HL-60 (cell line): ENCODE measurements around the gene CT83.

Source experiments
- CTCF ChIP-seq: IDR thresholded peaks from one replicate; pipeline ENCODE4 v1.5.1; 2011; ENCODE audit warnings: low read length, control low read depth, inconsistent platforms; ENCODE audit not compliant: insufficient read depth
- GABPA ChIP-seq: IDR thresholded peaks from 2 replicates; pipeline ENCODE4 v1.6.1; 2012; ENCODE audit warnings: low read depth
- POLR2AphosphoS5 ChIP-seq: IDR thresholded peaks from 2 replicates; pipeline ENCODE4 v1.6.1; 2012; ENCODE audit warnings: low read depth
- REST ChIP-seq: IDR thresholded peaks from 2 replicates; pipeline ENCODE4 v1.6.1; 2012; ENCODE audit warnings: low read depth; ENCODE audit not compliant: insufficient replicate concordance

GRCh38 chrX:116490104-116490503, 27.3 kb upstream of the CT83 start:
- no peak for TF ChIP-seq CTCF
- no peak for TF ChIP-seq REST
- TF ChIP-seq POLR2AphosphoS5, result no peak
- no peak for TF ChIP-seq GABPA
